Measurements from ENCODE around the gene PRR23E. TPM values are rescaled to one million over a fixed set of nuclear protein-coding genes. Genes with fewer than 3 reads are reported as not detected.

PRR23E gene
- not detected for total RNA-seq

- H3K27me3 ChIP-seq, result no peaks in the 10 kb centered on the region
- H3K36me3 ChIP-seq, result no peaks in the 10 kb centered on the region
- TF ChIP-seq CTCF (IDR thresholded peaks at IDR 0.05) (no peak), POLR2AphosphoS5 (IDR thresholded peaks at IDR 0.05) (no peak), POLR2A (IDR thresholded peaks at IDR 0.05) (no peak)
- intact Hi-C loops (cut with DNase I; ENCODE audit: low total_unique reads), result loop anchor here (1.0 kb wide), 1 partner anchor 31 kb away; no protein-coding TSS in a partner anchor
- peaks cover 8 to 26% of the 10 kb centered on the region in 2 donors for H3K9me3 ChIP-seq
- H3K4me3 ChIP-seq, result no peak within 1 kb of the TSS
- no peaks in the 10 kb centered on the region for H3K4me1 ChIP-seq
- no peak within 1 kb of the TSS for H3K27ac ChIP-seq
- DNase-seq (ENCODE audit: low spot score in 2 of 2), result no peak
Measured at GRCh38 chr3:127192576-127193232, at the start of gene PRR23E. TSS of gene PRR23E (plus strand) at chr3:127193131. CDS start at chr3:127196686, 3,555 bp downstream.

GRCh38 chr3:127143172-127143571, 49.8 kb upstream of the PRR23E start:
- intact Hi-C loops (cut with DNase I; ENCODE audit: low total_unique reads), result no loop called here
- H3K27ac ChIP-seq, result no peak overlapping the region
- DNase-seq (ENCODE audit: low spot score in 2 of 2), result no peak
- no peak for TF ChIP-seq POLR2A (IDR thresholded peaks at IDR 0.05)
- no peak for TF ChIP-seq POLR2AphosphoS5 (IDR thresholded peaks at IDR 0.05)
- no peak for TF ChIP-seq CTCF (IDR thresholded peaks at IDR 0.05)
- H3K27me3 ChIP-seq, result no peaks in the 10 kb centered on the region
- H3K4me1 ChIP-seq, result no peaks in the 10 kb centered on the region
- no peaks in the 10 kb centered on the region for H3K36me3 ChIP-seq
- no peak overlapping the region for H3K4me3 ChIP-seq
- no peaks in the 10 kb centered on the region for H3K9me3 ChIP-seq

GRCh38 chr3:127144631-127145030, 48.3 kb upstream of the PRR23E start:
- H3K27me3 ChIP-seq, result no peaks in the 10 kb centered on the region
- no peaks in the 10 kb centered on the region for H3K36me3 ChIP-seq
- H3K27ac ChIP-seq, result no peak overlapping the region
- no peak for DNase-seq (ENCODE audit: low spot score in 2 of 2)
- H3K4me1 ChIP-seq, result no peaks in the 10 kb centered on the region
- H3K9me3 ChIP-seq, result no peaks in the 10 kb centered on the region
- no peak overlapping the region for H3K4me3 ChIP-seq
- intact Hi-C loops (cut with DNase I; ENCODE audit: low total_unique reads), result no loop called here
- TF ChIP-seq POLR2AphosphoS5 (IDR thresholded peaks at IDR 0.05) (no peak), CTCF (IDR thresholded peaks at IDR 0.05) (no peak), POLR2A (IDR thresholded peaks at IDR 0.05) (no peak)

- TF ChIP-seq POLR2A (IDR thresholded peaks at IDR 0.05) (no peak), CTCF (IDR thresholded peaks at IDR 0.05) (no peak), POLR2AphosphoS5 (IDR thresholded peaks at IDR 0.05) (no peak)
- intact Hi-C loops (cut with DNase I; ENCODE audit: low total_unique reads), result no loop called here
- Histone ChIP-seq H3K9me3 (no peaks in the 10 kb centered on the region), H3K27ac (no peak overlapping the region), H3K4me3 (no peak overlapping the region), H3K27me3 (no peaks in the 10 kb centered on the region), H3K36me3 (no peaks in the 10 kb centered on the region), H3K4me1 (no peaks in the 10 kb centered on the region)
- DNase-seq (ENCODE audit: low spot score in 2 of 2), result no peak
Measured at GRCh38 chr3:127145266-127145665, 47.7 kb upstream of the PRR23E start.

GRCh38 chr3:127147291-127147885, 45.5 kb upstream of the PRR23E start:
- intact Hi-C loops (cut with DNase I; ENCODE audit: low total_unique reads), result no loop called here
- no peaks in the 10 kb centered on the region for H3K27me3 ChIP-seq
- H3K36me3 ChIP-seq, result no peaks in the 10 kb centered on the region
- H3K4me1 ChIP-seq, result no peaks in the 10 kb centered on the region
- no peak overlapping the region for H3K4me3 ChIP-seq
- TF ChIP-seq POLR2AphosphoS5 (IDR thresholded peaks at IDR 0.05) (no peak), POLR2A (IDR thresholded peaks at IDR 0.05) (no peak), CTCF (IDR thresholded peaks at IDR 0.05) (no peak)
- DNase-seq (ENCODE audit: low spot score in 2 of 2), result no peak
- no peaks in the 10 kb centered on the region for H3K9me3 ChIP-seq
- no peak overlapping the region for H3K27ac ChIP-seq
